Endothelial cell of umbilical vein (primary cell): ENCODE data around the gene CCDC186.

Source experiments
- CTCF ChIP-seq, 2 donors: IDR thresholded peaks; 1 replicate in 1 of 2; 2 replicates in 1 of 2; pipeline ENCODE4 v1.5.1; 2011; ENCODE audit warnings: low read length in 2 of 2, mild to moderate bottlenecking in 2 of 2, moderate library complexity in 2 of 2, control low read depth in 1 of 2, inconsistent platforms in 1 of 2, low read depth in 1 of 2; ENCODE audit not compliant: insufficient read depth in 1 of 2; ENCODE audit errors: extremely low read depth in 1 of 2
- EZH2 ChIP-seq: IDR thresholded peaks from 2 replicates; pipeline ENCODE4 v1.6.1; 2012; ENCODE audit warnings: borderline replicate concordance, low read depth, mild to moderate bottlenecking, moderate library complexity, low read length, inconsistent platforms; ENCODE audit not compliant: severe bottlenecking
- FOS ChIP-seq: IDR thresholded peaks from 2 replicates; pipeline ENCODE4 v1.6.1; 2011; ENCODE audit warnings: mild to moderate bottlenecking, low read length, moderate library complexity, borderline replicate concordance; ENCODE audit not compliant: insufficient read depth
- MAX ChIP-seq: IDR thresholded peaks from 2 replicates; pipeline ENCODE4 v1.6.1; 2011; ENCODE audit not compliant: insufficient read depth, insufficient read length
- POLR2A ChIP-seq: IDR thresholded peaks from 2 replicates; pipeline ENCODE4 v1.6.1; 2012; ENCODE audit warnings: low read depth, mild to moderate bottlenecking, control low read depth, low read length
- POLR2AphosphoS5 ChIP-seq: IDR thresholded peaks from 2 replicates; pipeline ENCODE4 v1.6.1; 2012; ENCODE audit warnings: low read depth, mild to moderate bottlenecking, control low read depth, low read length, moderate library complexity; ENCODE audit not compliant: insufficient read depth

GRCh38 chr10:114166043-114166442, 8.0 kb downstream of the CCDC186 start:
- TF ChIP-seq EZH2 (no peak), CTCF (IDR thresholded peaks at IDR 0.05; ENCODE audit: extremely low read depth in 1 of 2, insufficient read depth in 1 of 2, low read depth in 1 of 2, low read length in 2 of 2) (no peak), POLR2AphosphoS5 (no peak), POLR2A (no peak), MAX (no peak), FOS (no peak)
